Hematopoietic multipotent progenitor cell treated with erythropoietin and hydrocortisone succinate and interleukin-3 and kit ligand, for 15 days (in vitro differentiated cells): ENCODE results near the gene TTC28.
A peak's percentile ranks its signal among the peaks of the same experiment; 100 is the strongest.
"Not testable (repeated sequence)": the region's sequence is repeated elsewhere in the genome, so short reads cannot be mapped to it uniquely, and the experiment has no call there.

Source experiments
- DNase-seq: peaks from one replicate; pipeline ENCODE4 v3.0.0-alpha.2; 2015; ENCODE audit warnings: low spot score

The TTC28 gene

GRCh38 chr22:28096161-28096560 lies 583.5 kb downstream of the TTC28 start:
- no peak for DNase-seq

GRCh38 chr22:28095316-28096095 lies 584.1 kb downstream of the TTC28 start:
- no peak for DNase-seq

- no peak for DNase-seq
Observed at GRCh38 chr22:28094771-28095170, 584.9 kb downstream of the TTC28 start.

GRCh38 chr22:28093711-28094110 lies 585.9 kb downstream of the TTC28 start:
- no peak for DNase-seq

- DNase-seq = no peak
Observed at GRCh38 chr22:28091486-28091885, 588.2 kb downstream of the TTC28 start.

GRCh38 chr22:28089541-28089940 lies 590.1 kb downstream of the TTC28 start:
- not testable (repeated sequence) for DNase-seq

- no peak for DNase-seq
Observed at GRCh38 chr22:28077166-28077565, 602.5 kb downstream of the TTC28 start.

- no peak for DNase-seq
Observed at GRCh38 chr22:28075358-28075981, 604.2 kb downstream of the TTC28 start.

GRCh38 chr22:28074526-28074925 lies 605.1 kb downstream of the TTC28 start:
- no peak for DNase-seq

GRCh38 chr22:28072066-28072465 lies 607.6 kb downstream of the TTC28 start:
- no peak for DNase-seq

- DNase-seq = no peak
Observed at GRCh38 chr22:28068826-28069225, 610.8 kb downstream of the TTC28 start.

GRCh38 chr22:28064920-28065319 lies 614.7 kb downstream of the TTC28 start:
- DNase-seq = no peak

GRCh38 chr22:28063656-28064055 lies 616.0 kb downstream of the TTC28 start:
- no peak for DNase-seq

- not testable (repeated sequence) for DNase-seq
Observed at GRCh38 chr22:28060594-28060993, 619.0 kb downstream of the TTC28 start.

GRCh38 chr22:28058036-28058435 lies 621.6 kb downstream of the TTC28 start:
- no peak for DNase-seq

GRCh38 chr22:28054819-28055208 lies 624.8 kb downstream of the TTC28 start:
- no peak for DNase-seq

- DNase-seq = no peak
Observed at GRCh38 chr22:28053896-28054818, 625.5 kb downstream of the TTC28 start.

- DNase-seq = no peak
Observed at GRCh38 chr22:28052825-28053269, 626.8 kb downstream of the TTC28 start.

GRCh38 chr22:28051787-28052356 lies 627.8 kb downstream of the TTC28 start:
- DNase-seq = peak; percentile 25

GRCh38 chr22:28051091-28051786 lies 628.4 kb downstream of the TTC28 start:
- DNase-seq = no peak

GRCh38 chr22:28048529-28048928 lies 631.1 kb downstream of the TTC28 start:
- DNase-seq = no peak

- no peak for DNase-seq
Observed at GRCh38 chr22:28047740-28048139, 631.9 kb downstream of the TTC28 start.
